Osteoblast (primary cell): ENCODE measurements around the gene DYNC1H1. TPM values are rescaled to one million over a fixed set of nuclear protein-coding genes. Genes with fewer than 3 reads are reported as not detected.
A peak's percentile ranks its signal among the peaks of the same experiment; 100 is the strongest.
"Not testable (repeated sequence)": the region's sequence is repeated elsewhere in the genome, so short reads cannot be mapped to it uniquely, and the experiment has no call there.

Experiments
- DNase-seq: peaks from one replicate; pipeline ENCODE4 v3.0.0; 2011; ENCODE audit warnings: low spot score, mixed read lengths; ENCODE audit not compliant: insufficient read length; ENCODE audit errors: missing footprints
- H2AFZ ChIP-seq: 2 replicates; pipeline ENCODE4 v1.6.0; 2011; ENCODE audit warnings: mild to moderate bottlenecking, low read length
- H3K27ac ChIP-seq: 2 replicates; pipeline ENCODE4 v1.5.1; 2011; ENCODE audit warnings: mild to moderate bottlenecking, low read depth, low read length, moderate library complexity
- H3K27me3 ChIP-seq: 2 replicates; pipeline ENCODE4 v1.6.0; 2012; ENCODE audit warnings: mild to moderate bottlenecking, control low read depth, inconsistent platforms, low read length, moderate library complexity; ENCODE audit not compliant: insufficient read depth
- H3K36me3 ChIP-seq: 2 replicates; pipeline ENCODE4 v1.5.1; 2011; ENCODE audit warnings: mild to moderate bottlenecking, low read length, control low read depth, moderate library complexity; ENCODE audit not compliant: insufficient read depth
- H3K4me1 ChIP-seq: 2 replicates; pipeline ENCODE4 v1.5.1; 2011; ENCODE audit warnings: mild to moderate bottlenecking, low read length, control low read depth, moderate library complexity; ENCODE audit not compliant: insufficient read depth
- H3K4me2 ChIP-seq: 2 replicates; pipeline ENCODE4 v1.6.0; 2011; ENCODE audit warnings: mild to moderate bottlenecking, low read length; ENCODE audit not compliant: insufficient read depth
- H3K4me3 ChIP-seq: fragments of 200-600 bp; sonication (generic); 3 replicates; pipeline ENCODE4 v1.5.1; 2012; ENCODE audit warnings: mild to moderate bottlenecking, low read length, inconsistent platforms; ENCODE audit not compliant: insufficient read depth
- H3K79me2 ChIP-seq: 2 replicates; pipeline ENCODE4 v1.6.0; 2012; ENCODE audit warnings: mild to moderate bottlenecking, low read length, control low read depth, inconsistent platforms; ENCODE audit not compliant: insufficient read depth
- H3K9me3 ChIP-seq: 2 replicates; pipeline ENCODE4 v1.5.1; 2011; ENCODE audit warnings: low read depth, low read length, control low read depth
- H4K20me1 ChIP-seq: 2 replicates; pipeline ENCODE4 v1.6.0; 2012; ENCODE audit warnings: mild to moderate bottlenecking, low read length, control low read depth; ENCODE audit not compliant: insufficient read depth
- CTCF ChIP-seq: IDR thresholded peaks from 2 replicates; pipeline ENCODE4 v1.5.1; 2011; ENCODE audit warnings: mild to moderate bottlenecking, low read depth, low read length, moderate library complexity; ENCODE audit errors: extremely low read depth
- total RNA-seq: library from RNA; depleted of rRNA; stranded (reverse); fragments of >200 nt; gene quantifications from 2 replicates; pipeline ENCODE4 v1.2.3, GENCODE V29; 2012

DYNC1H1 gene
- total RNA-seq, 1 donor: 340 TPM

- no peak overlapping the region for H3K4me3 ChIP-seq
- DNase-seq: peak; percentile 18
- H3K36me3 ChIP-seq: no peaks in the 10 kb centered on the region
- H3K27me3 ChIP-seq: no peaks in the 10 kb centered on the region
- no peaks in the 10 kb centered on the region for H4K20me1 ChIP-seq
- H3K9me3 ChIP-seq: no peaks in the 10 kb centered on the region
- TF ChIP-seq CTCF: no peak
- H3K4me1 ChIP-seq: peaks cover 3% of the 10 kb centered on the region
- no peaks in the 10 kb centered on the region for H3K79me2 ChIP-seq
- no peak overlapping the region for H3K4me2 ChIP-seq
- H2AFZ ChIP-seq: no peak overlapping the region
- H3K27ac ChIP-seq: no peak overlapping the region
These were observed 94.6 kb downstream of the DYNC1H1 start for GRCh38 chr14:102058961-102059360.

DNA sequence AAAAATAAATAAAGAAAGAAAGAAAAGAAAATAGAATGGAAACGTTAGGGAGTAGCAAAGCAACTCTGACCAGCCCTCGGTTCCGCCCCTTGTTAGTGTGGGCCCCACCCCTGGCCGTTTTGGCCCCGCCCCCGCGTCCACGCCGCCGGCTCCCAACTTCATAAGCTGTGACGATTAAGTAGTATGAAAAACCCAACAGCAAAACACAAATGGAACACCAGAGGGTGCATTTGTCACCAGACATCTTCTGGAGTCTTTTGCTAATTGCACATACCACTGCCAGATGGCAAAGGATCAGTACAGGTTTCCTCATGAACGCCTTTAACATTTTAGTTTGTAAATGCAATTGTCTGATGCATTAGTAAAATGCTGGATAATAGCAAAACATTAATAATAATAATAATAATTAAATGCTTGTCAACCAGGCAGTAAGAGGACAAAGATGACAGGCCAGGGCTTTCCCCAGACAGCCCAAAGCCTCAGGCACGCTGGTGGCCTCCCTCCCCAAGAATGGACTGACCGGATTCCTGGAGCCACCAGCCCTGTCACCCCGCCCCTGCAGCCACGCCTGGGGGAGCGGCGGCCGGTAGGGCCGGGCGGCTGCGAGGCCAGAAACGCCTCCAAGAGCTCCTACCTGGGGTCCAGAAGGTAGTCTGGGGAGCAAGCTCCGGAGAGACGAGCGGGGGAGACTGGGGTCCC is 98.9 kb downstream of the DYNC1H1 start:
- peak; percentile 95 for DNase-seq
- no peaks in the 10 kb centered on the region for H3K4me1 ChIP-seq
- no peak overlapping the region for H2AFZ ChIP-seq
- H3K36me3 ChIP-seq: no peaks in the 10 kb centered on the region
- H3K27me3 ChIP-seq: no peaks in the 10 kb centered on the region
- peak; percentile 54 for TF ChIP-seq CTCF
- no peaks in the 10 kb centered on the region for H3K9me3 ChIP-seq
- no peaks in the 10 kb centered on the region for H4K20me1 ChIP-seq
- H3K4me2 ChIP-seq: peak overlapping the region; percentile 29
- H3K79me2 ChIP-seq: no peaks in the 10 kb centered on the region
- H3K4me3 ChIP-seq: no peak overlapping the region
- no peak overlapping the region for H3K27ac ChIP-seq

- H3K27ac ChIP-seq: no peak overlapping the region
- no peak overlapping the region for H3K4me2 ChIP-seq
- TF ChIP-seq CTCF: no peak
- no peaks in the 10 kb centered on the region for H3K36me3 ChIP-seq
- no peaks in the 10 kb centered on the region for H3K27me3 ChIP-seq
- peak; percentile 64 for DNase-seq
- H4K20me1 ChIP-seq: no peaks in the 10 kb centered on the region
- no peaks in the 10 kb centered on the region for H3K9me3 ChIP-seq
- no peaks in the 10 kb centered on the region for H3K4me1 ChIP-seq
- no peak overlapping the region for H3K4me3 ChIP-seq
- no peak overlapping the region for H2AFZ ChIP-seq
- no peaks in the 10 kb centered on the region for H3K79me2 ChIP-seq
These were observed 99.5 kb downstream of the DYNC1H1 start for GRCh38 chr14:102063808-102064429.

GRCh38 chr14:102064590-102064989 is 100.2 kb downstream of the DYNC1H1 start:
- H4K20me1 ChIP-seq, DNase-seq, H3K27me3 ChIP-seq, H3K9me3 ChIP-seq, H3K36me3 ChIP-seq, H3K79me2 ChIP-seq, H3K4me1 ChIP-seq, H3K4me3 ChIP-seq, H2AFZ ChIP-seq, H3K27ac ChIP-seq, H3K4me2 ChIP-seq: not testable (repeated sequence)
